Muscle layer of duodenum (tissue), 2 donors: ENCODE measurements around the gene NEU1.
"Not testable (repeated sequence)": the region's sequence is repeated elsewhere in the genome, so short reads cannot be mapped to it uniquely, and the experiment has no call there.

ENCODE experiments used
- H3K27ac ChIP-seq: one replicate; pipeline ENCODE4 v1.7.0; 2013; ENCODE audit warnings: mild to moderate bottlenecking, low read length
- H3K27me3 ChIP-seq: one replicate; pipeline ENCODE4 v1.7.0; 2013; ENCODE audit warnings: low read depth, mild to moderate bottlenecking, control low read depth, low read length
- H3K36me3 ChIP-seq, 2 donors: one replicate each; pipeline ENCODE4 v1.7.0; 2013; ENCODE audit warnings: low read length in 2 of 2, control low read depth in 1 of 2, mild to moderate bottlenecking in 1 of 2; ENCODE audit not compliant: insufficient read depth in 2 of 2, control insufficient read depth in 1 of 2
- H3K4me1 ChIP-seq, 2 donors: one replicate each; pipeline ENCODE4 v1.7.0; 2013; ENCODE audit warnings: low read length in 2 of 2, mild to moderate bottlenecking in 2 of 2, control low read depth in 1 of 2, moderate library complexity in 1 of 2; ENCODE audit not compliant: insufficient read depth in 2 of 2, control insufficient read depth in 1 of 2
- H3K4me3 ChIP-seq, 2 donors: one replicate each; pipeline ENCODE4 v1.7.0; 2013; ENCODE audit warnings: low read length in 2 of 2, low read depth in 1 of 2, mild to moderate bottlenecking in 1 of 2
- H3K9me3 ChIP-seq, 2 donors: one replicate each; pipeline ENCODE4 v1.7.0; 2013; ENCODE audit warnings: low read length in 2 of 2, control low read depth in 1 of 2, mild to moderate bottlenecking in 1 of 2; ENCODE audit not compliant: control insufficient read depth in 1 of 2
- donor health status: healthy.

Gene NEU1

DNA sequence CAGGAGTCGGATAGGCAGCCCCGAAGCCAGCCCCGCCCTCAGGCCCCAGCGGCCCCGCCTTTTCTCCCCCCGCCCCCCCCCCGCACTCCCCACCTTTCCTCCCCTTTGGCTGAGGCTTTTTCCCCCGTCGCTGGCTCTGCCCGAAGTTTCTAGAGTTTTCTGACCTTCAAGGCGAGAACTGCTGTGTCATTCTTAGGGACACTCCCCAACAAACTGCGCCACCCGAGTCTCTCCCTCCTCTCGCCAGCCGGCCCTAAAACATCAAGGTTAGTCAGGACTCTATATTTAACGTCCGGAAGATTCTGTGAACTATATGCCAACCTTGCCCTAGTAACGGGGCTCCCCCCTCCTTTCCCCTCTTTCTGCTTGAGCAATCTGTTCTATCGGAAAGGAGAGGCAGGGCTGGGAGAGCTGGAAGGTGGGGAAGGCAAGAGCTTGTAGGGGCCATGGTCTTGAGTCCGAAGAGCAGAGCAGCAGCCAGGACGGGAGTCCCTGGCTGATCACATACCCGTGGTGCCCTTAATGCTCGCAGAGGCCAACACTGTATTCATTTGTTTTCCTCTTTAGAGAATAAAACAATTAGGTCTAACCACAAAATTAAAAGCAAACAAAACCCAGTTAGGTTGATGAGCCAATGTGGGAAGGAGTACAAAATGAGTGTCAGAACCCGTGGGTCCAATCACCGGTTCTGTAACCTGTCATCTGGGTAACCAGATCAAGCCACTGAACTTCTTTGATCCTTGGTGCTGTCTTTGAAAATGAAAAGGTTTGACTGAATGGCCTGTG is 40.4 kb downstream of the NEU1 start:
- no peaks in the 10 kb centered on the region for H3K9me3 ChIP-seq
- peak overlapping the region; percentile 62 to 73 for H3K4me3 ChIP-seq
- H3K4me1 ChIP-seq, result peaks cover 8 to 27% of the 10 kb centered on the region in 2 donors
- no peaks in the 10 kb centered on the region for H3K27me3 ChIP-seq
- peak overlapping the region; percentile 99 for H3K27ac ChIP-seq
- peaks cover 0 to 6% of the 10 kb centered on the region in 2 donors for H3K36me3 ChIP-seq

DNA sequence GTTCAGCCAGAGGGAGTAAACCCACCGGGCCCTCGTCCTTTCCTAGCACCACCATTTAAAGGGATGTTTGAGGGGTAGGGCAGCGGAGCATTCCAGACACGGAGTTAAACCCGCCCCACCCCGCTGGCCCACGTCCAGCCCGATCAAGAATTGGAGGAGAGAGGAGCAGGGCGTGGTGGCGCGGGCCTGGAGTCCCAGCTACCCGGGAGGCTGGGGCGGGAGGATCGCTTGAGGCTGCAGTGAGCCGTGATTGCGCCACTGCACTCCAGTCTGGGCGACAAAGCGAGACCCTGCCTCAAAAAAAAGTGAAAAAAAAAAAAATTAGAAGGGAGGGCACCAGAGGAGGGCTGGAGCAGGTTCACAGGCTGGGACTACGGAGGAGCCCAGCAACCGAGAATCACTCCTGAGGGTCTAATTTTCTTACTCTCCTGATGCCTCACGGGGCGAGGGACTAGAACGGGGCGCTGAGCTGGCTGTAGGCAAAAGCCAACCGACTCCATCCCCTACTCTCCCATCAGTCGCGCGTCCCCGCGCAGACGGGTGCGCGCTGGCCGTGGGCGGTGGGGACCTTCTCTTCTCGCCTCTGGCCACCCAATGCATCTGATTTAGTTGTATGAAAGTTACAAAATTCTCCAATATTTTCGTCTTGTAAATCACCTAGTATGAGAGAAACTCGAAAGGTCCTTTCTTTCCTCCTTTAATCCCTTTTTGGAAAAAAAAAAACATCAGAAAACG is 41.2 kb downstream of the NEU1 start:
- H3K4me1 ChIP-seq, result peaks cover 8 to 27% of the 10 kb centered on the region in 2 donors
- H3K27me3 ChIP-seq, result no peaks in the 10 kb centered on the region
- H3K9me3 ChIP-seq, result no peaks in the 10 kb centered on the region
- H3K36me3 ChIP-seq, result peaks cover 0 to 6% of the 10 kb centered on the region in 2 donors
- H3K27ac ChIP-seq, result peak overlapping the region; percentile 99
- peak overlapping the region; percentile 62 to 73 for H3K4me3 ChIP-seq

DNA sequence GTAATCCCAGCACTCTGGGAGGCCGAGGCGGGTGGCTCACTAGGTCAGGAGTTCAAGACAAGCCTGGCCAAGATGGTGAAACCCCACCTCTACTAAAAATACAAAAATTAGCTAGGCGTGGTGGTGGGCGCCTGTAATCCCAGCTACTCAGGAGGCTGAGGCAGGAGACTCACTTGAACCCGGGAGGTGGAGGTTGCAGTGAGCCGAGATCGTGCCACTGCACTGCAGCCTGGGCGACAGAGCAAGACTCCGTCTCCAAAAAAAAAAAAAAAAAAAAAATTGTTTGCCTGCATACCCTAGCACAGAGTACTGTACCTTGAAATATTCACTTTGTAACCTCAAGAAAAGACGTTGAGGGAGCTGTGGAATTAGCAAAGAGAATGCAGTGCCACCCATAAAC is 42.2 kb downstream of the NEU1 start:
- H3K27ac ChIP-seq, result peak overlapping the region; percentile 59
- H3K27me3 ChIP-seq, H3K9me3 ChIP-seq, H3K36me3 ChIP-seq: not testable (repeated sequence)
- peak overlapping the region in 1 of 2 donors; percentile 62 for H3K4me3 ChIP-seq
- peaks cover 8 to 27% of the 10 kb centered on the region in 2 donors for H3K4me1 ChIP-seq

DNA sequence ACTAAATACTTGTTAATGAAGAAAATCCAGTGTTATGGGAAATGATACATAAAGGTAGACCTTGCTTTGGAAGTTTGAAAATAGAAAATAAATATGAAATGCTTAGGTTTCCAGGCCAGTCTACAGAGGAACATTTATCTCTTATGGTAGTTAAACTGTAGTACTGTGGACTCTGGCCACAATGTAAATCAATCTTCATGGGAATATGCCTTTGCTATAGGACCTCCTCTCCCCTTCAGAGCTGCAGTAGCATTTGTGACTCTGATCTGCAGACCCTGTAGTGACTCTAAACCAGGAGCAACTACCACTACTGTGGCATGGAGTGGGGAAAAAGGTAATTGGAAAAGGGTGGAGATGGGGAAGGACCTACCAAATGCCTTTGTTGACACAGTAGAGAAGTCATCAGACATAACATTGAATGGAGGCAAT is 42.7 kb downstream of the NEU1 start:
- H3K27ac ChIP-seq, result peak overlapping the region; percentile 59
- H3K4me3 ChIP-seq, result no peak overlapping the region
- H3K36me3 ChIP-seq, result peaks cover 0 to 6% of the 10 kb centered on the region in 2 donors
- peaks cover 8 to 27% of the 10 kb centered on the region in 2 donors for H3K4me1 ChIP-seq
- H3K9me3 ChIP-seq, result no peaks in the 10 kb centered on the region
- no peaks in the 10 kb centered on the region for H3K27me3 ChIP-seq

DNA sequence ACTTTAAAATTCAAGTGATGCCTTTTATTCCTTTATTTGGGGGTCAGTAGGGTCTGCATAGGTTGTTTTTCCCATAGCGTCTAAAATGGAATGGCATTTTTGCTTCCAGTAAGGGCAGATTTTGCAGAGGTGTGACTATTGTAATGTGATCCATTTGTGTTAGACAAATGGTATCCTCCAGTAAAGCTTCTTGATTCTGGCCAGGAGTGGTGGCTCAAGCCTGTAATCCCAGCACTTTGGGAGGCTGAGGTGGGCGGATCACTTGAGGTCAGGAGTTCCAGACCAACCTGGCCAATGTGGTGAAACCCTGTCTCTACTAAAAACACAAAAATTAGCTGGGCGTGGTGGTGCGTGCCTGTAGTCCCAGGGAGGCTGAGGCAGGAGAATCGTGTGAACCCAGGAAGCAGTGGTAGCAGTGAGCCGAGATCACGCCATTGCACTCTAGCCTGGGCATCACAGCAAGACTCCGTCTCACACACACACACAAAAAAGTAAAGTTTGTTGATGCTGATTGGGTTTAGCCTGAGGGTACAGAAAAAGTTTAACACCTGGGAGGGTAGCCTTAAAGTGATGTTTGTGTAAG is 44.6 kb downstream of the NEU1 start:
- Histone ChIP-seq H3K4me1 (peaks cover 12 to 34% of the 10 kb centered on the region in 2 donors), H3K27ac (peak overlapping the region; percentile 75)
- not testable (repeated sequence) for H3K36me3 ChIP-seq

DNA sequence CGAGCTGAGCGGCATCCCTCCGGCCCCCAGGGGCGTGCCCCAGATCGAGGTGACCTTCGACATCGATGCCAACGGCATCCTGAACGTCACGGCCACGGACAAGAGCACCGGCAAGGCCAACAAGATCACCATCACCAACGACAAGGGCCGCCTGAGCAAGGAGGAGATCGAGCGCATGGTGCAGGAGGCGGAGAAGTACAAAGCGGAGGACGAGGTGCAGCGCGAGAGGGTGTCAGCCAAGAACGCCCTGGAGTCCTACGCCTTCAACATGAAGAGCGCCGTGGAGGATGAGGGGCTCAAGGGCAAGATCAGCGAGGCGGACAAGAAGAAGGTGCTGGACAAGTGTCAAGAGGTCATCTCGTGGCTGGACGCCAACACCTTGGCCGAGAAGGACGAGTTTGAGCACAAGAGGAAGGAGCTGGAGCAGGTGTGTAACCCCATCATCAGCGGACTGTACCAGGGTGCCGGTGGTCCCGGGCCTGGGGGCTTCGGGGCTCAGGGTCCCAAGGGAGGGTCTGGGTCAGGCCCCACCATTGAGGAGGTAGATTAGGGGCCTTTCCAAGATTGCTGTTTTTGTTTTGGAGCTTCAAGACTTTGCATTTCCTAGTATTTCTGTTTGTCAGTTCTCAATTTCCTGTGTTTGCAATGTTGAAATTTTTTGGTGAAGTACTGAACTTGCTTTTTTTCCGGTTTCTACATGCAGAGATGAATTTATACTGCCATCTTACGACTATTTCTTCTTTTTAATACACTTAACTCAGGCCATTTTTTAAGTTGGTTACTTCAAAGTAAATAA is 45.3 kb downstream of the NEU1 start:
- Histone ChIP-seq H3K4me1 (peaks cover 8 to 31% of the 10 kb centered on the region in 2 donors), H3K4me3 (peak overlapping the region; percentile 57 to 78), H3K27ac (peak overlapping the region; percentile 75)
- not testable (repeated sequence) for H3K9me3 ChIP-seq, H3K27me3 ChIP-seq, H3K36me3 ChIP-seq

More for the DNA sequence above, 44.6 kb downstream of the NEU1 start:
- not testable (repeated sequence) for H3K27me3 ChIP-seq, H3K9me3 ChIP-seq
- H3K4me3 ChIP-seq, result peak overlapping the region; percentile 57 to 78

DNA sequence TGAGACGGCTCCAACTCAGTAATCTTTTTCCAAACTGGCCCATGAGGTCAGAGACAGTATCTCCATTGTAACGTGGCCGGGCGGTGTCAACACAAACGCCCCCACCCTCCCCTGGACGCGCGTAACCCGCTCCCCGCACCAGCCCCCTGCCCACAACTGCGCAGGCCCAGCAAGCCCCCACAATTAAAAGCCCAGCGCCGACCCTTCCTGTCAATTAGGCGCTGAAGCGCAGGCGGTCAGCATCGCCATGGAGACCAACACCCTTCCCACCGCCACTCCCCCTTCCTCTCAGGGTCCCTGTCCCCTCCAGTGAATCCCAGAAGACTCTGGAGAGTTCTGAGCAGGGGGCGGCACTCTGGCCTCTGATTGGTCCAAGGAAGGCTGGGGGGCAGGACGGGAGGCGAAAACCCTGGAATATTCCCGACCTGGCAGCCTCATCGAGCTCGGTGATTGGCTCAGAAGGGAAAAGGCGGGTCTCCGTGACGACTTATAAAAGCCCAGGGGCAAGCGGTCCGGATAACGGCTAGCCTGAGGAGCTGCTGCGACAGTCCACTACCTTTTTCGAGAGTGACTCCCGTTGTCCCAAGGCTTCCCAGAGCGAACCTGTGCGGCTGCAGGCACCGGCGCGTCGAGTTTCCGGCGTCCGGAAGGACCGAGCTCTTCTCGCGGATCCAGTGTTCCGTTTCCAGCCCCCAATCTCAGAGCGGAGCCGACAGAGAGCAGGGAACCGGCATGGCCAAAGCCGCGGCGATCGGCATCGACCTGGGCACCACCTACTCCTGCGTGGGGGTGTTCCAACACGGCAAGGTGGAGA is 47.4 kb downstream of the NEU1 start, which contains the start of the genes HSPA1A and HSPA1L:
TSS of gene HSPA1A (plus strand) at position 519 of the 814 bp plus-strand sequence. CDS start at position 733, 214 bp downstream.
TSS of gene HSPA1L (minus strand) at position 259 of the 814 bp plus-strand sequence. CDS start 3,311 bp downstream, outside the sequence.
- Histone ChIP-seq H3K27ac (peak within 1 kb of the TSS; percentile 95), H3K27me3 (no peaks in the 10 kb centered on the region), H3K4me1 (peaks cover 8 to 24% of the 10 kb centered on the region in 2 donors), H3K4me3 (peak within 1 kb of the TSS; percentile 59 to 66), H3K9me3 (no peaks in the 10 kb centered on the region), H3K36me3 (no peaks in the 10 kb centered on the region)

DNA sequence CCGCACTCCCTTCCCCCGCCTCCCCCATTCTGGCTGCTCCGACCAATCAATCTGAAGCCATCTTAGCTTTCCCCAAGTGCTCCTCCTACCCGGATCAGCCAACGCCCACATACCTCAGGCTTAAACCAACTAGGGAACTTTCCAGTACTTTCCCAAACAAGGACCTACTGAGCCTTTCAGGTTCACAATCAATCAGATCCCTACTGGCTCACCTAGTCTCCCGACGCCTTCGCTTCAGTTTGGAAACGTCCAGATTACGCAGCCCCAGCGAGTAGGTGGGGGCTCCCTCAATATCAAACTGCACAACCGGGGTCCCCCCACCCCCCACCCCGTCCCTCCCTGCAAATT is 48.0 kb downstream of the NEU1 start:
- H3K27ac ChIP-seq, result peak overlapping the region; percentile 95

DNA sequence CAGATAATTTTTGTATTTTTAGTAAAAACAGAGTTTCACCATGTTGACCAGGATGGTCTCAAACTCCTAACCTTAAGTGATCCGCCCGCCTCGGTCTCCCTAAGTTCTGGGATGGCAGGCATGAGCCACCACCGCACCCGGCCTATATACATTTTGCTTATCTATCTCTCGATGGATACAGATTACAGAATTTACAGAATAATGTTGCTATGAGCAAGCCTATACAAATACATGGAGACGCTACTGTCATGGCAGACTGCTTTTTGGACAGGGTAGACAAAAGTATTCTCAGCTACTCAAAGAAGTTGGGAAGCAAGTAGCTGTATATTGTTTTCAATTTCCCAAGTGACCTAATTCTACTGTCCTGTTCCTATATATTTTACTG is 49.2 kb downstream of the NEU1 start:
- Histone ChIP-seq H3K4me3 (no peak overlapping the region), H3K9me3 (no peaks in the 10 kb centered on the region), H3K4me1 (peaks cover 4 to 11% of the 10 kb centered on the region in 2 donors), H3K27ac (peak overlapping the region; percentile 87), H3K36me3 (no peaks in the 10 kb centered on the region), H3K27me3 (no peaks in the 10 kb centered on the region)

More for the DNA sequence above, 48.0 kb downstream of the NEU1 start:
- H3K4me3 ChIP-seq, result peak overlapping the region; percentile 59 to 66
- peaks cover 4 to 21% of the 10 kb centered on the region in 2 donors for H3K4me1 ChIP-seq
- H3K9me3 ChIP-seq, result no peaks in the 10 kb centered on the region
- no peaks in the 10 kb centered on the region for H3K36me3 ChIP-seq
- no peaks in the 10 kb centered on the region for H3K27me3 ChIP-seq

DNA sequence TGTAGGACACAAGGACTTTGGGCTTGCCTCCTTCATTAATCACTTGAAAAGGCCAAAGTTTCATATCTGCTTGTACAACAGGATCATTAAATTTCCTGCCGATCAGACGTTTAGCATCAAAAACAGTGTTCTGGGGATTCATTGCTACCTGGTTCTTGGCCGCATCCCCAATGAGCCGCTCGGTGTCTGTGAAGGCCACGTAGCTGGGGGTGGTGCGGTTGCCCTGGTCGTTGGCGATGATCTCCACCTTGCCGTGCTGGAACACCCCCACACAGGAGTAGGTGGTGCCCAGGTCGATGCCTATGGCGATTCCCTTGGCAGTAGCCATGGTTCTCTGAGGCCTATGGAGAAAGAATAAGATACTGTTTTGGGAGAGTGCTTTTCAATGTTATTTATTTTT is 51.0 kb downstream of the NEU1 start:
- Histone ChIP-seq H3K4me3 (no peak overlapping the region), H3K27ac (no peak overlapping the region), H3K9me3 (no peaks in the 10 kb centered on the region), H3K4me1 (peaks cover 4 to 13% of the 10 kb centered on the region in 2 donors), H3K27me3 (no peaks in the 10 kb centered on the region), H3K36me3 (no peaks in the 10 kb centered on the region)
